Activated CD8-positive, alpha-beta memory T cell treated with anti-CD3 and anti-CD28 coated beads, Interleukin-2, amount 50 U/mL, for 48 hours (primary cell): Measurements from ENCODE around the gene DIRAS2.
"Not testable (repeated sequence)": the region's sequence is repeated elsewhere in the genome, so short reads cannot be mapped to it uniquely, and the experiment has no call there.

ENCODE experiments used
- DNase-seq: peaks from one replicate; pipeline ENCODE4 v3.0.0-alpha.2; 2020

The DIRAS2 gene, protein sequence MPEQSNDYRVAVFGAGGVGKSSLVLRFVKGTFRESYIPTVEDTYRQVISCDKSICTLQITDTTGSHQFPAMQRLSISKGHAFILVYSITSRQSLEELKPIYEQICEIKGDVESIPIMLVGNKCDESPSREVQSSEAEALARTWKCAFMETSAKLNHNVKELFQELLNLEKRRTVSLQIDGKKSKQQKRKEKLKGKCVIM

DNA sequence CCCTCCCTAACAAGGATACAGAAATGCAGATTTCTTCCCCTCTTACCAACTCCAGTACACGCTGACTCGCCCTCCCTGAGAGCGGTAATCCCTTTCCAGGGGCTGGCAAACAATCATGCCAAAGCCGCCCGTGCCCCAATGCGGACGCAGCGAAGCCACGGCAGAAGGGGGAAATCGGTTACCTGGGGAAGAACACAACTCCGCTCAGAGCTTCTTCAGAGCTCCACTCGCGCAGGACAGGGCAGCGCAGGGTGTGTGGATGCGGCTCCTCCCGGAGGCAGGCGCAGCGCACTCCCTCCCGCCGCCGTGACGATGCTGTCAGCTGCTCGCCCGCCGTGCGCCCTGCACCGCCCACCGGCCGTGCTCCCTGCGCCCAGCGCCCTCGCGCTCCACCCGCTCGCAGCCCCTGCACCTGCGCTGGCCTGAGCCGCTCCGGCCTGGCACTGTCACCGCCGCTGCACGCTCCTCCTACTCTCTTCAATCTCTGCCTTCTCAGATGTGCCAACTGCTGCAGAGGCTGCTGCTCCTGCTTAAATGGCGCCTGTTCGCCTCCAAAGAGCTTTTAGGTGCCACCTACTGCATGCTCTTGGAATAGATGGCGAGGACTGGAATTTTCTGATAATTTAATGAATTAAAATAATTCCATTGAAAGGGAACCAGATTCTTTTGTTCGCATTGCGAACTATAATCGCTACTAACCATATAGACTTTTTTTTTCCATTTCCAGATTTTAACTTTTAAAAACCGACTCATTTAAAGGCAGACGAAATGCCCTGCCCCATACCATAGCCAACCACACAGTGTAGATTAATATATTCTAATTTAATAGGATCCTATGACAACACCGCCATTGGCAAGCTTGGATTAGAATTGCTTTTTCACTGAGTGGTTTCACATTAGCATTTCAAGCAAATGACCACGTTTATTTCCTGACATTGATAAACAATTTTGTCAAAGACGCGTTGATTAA is at the start of gene DIRAS2:
Gene DIRAS2, minus strand, starts transcription at position 255 of the 970 bp plus-strand sequence. CDS start 28,997 bp downstream, outside the sequence.
- peak; percentile 65 for DNase-seq

DNA sequence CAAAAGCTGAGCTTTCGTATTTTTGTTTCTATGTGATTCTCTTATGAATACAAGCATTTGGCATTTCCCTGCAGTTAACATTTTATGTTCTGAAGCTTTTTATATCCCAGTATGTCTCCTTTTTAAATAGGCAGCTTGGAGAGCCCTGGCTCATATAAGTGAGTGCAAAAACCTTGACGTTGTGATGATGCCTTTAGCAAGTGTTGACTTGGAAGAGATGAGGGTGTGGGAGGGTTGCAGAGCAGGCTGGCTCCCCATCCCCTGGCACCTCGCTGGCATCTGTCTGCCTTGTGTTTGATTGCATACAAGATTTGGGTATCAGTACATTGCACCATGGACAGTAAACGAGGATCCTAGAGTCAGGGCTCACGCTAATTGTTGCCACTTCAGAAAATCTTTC is 42.1 kb upstream of the DIRAS2 start:
- no peak for DNase-seq

- no peak for DNase-seq
These were observed 41.5 kb upstream of the DIRAS2 start for GRCh38 chr9:90684106-90684505.

- no peak for DNase-seq
These were observed 37.9 kb upstream of the DIRAS2 start for GRCh38 chr9:90680534-90680933.

GRCh38 chr9:90665072-90665471 is 22.4 kb upstream of the DIRAS2 start:
- DNase-seq = no peak

DNA sequence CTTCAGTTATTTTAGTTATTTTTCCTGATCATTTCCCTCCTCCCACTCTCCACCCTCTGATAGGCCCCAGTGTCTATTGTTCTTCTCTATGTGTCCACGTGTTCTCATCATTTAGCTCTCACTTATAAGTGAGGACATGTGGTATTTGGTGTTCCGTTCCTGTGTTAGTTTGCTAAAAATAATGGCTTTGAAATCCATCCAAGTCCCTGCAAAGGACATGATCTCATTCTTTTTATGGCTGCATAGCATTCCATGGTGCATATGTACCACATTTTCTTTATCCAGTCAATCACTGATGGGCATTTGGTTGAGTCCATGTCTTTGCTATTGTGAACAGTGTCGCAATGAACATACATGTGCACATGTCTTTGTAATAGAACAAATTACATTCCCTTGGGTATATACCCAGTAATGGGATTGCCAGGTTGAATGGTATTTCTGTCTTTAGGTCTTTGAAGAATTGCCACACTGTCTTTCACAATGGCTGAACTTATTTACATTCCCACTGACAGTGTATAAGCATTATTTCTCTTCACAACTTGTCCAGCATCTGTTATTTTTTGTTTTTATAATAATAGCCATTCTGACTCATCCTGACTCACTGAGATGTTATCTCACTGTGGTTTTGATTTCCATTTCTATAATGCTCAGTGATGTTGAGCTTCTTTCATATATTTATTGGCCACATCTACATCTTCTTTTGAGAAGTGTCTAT is 17.2 kb upstream of the DIRAS2 start:
- DNase-seq = no peak

GRCh38 chr9:90658783-90659182 is 16.2 kb upstream of the DIRAS2 start:
- no peak for DNase-seq

- no peak for DNase-seq
These were observed 15.6 kb upstream of the DIRAS2 start for GRCh38 chr9:90658181-90658580.

- not testable (repeated sequence) for DNase-seq
These were observed 14.3 kb upstream of the DIRAS2 start for GRCh38 chr9:90656876-90657275.

- DNase-seq = no peak
These were observed 8.6 kb upstream of the DIRAS2 start for GRCh38 chr9:90651246-90651645.

- no peak for DNase-seq
These were observed 5.2 kb upstream of the DIRAS2 start for GRCh38 chr9:90647843-90648242.

GRCh38 chr9:90645721-90646120 is 3.1 kb upstream of the DIRAS2 start:
- no peak for DNase-seq

- DNase-seq = no peak
These were observed 638 bp downstream of the DIRAS2 start for GRCh38 chr9:90641884-90642487.

GRCh38 chr9:90641086-90641485 is 1.5 kb downstream of the DIRAS2 start:
- no peak for DNase-seq

- no peak for DNase-seq
These were observed 2.3 kb downstream of the DIRAS2 start for GRCh38 chr9:90640361-90640760.

DNA sequence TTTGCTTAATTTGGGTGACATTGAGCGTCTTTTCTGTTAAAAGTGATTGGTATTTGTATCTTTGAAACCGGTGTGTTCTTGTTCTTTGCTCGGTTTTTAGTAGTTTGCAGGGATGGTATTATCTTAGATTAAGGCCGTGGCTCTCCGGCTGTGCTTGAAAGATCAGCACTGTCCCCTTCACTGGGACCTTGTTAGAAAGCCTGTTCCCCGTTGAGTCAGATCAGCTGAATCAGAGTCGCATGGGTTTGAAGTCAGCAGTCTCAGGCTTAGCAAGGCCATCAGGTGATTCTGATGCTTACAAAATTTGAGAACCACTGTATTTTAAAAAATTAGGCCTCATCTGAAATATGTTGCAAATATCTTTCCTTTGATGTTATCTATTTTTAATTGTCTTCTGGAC is 5.0 kb downstream of the DIRAS2 start:
- no peak for DNase-seq

DNA sequence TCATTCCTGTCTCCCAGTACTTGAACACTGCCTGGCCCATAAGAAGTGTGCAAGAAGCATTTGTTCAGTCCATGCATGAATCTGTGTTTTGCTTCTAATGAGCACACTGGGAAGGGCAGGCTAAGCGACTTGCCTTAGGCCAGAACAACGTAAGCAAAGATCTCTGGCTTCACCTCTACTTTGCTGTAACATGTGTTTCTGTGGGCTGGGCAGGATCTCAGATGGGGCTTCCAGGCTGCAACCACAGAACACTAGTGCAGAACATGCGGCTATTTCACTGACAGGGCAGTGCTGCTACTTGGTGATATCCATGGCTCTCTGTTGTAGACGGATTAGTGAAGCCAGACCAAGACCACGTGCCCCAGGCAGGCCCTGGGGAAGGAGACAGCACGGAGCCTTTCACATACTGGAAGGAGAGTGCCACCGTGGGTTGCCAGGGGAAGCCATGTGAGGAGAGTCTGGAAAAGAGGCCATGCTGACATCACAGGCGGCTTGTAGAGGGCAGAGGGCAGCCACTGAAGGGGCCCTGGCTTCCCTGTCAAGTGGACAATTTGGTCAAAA is 9.9 kb downstream of the DIRAS2 start:
- no peak for DNase-seq

DNA sequence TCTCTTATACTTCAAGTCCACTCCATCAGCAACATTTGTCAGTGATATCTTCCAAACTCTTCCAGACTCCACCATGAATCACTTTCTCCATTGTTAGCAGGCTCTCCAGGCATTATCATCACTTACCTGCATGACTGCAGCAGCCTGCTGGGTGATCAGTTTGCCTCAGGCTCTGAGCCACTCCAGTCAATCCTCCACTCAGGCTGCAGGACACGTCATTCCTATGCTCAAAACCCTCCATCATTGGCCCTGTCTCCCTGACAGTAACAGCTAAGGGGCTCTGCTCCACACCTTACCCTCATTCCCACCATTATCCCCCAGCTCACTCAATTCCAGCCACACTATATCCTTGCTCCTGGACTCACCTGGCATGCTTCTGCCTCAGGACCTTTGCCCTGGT is 10.7 kb downstream of the DIRAS2 start:
- DNase-seq = no peak

DNA sequence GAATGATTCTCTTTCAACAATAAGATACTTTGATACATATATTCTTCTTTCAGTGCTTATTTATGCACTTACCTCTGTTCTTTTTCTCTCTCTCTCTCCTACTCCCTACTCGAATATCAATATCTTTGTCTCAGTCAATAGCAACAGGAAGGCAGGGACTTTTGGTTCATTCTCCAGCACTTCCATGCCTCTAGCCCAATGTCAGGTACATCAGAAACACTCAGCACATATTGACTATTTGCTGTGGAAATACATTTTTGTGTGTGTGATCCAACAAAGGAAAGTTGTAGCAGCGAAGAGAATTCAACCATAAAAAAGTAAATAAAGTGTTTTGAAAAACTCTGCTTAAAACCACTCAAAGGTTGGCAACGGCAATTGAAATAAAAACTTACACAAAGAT is 12.6 kb downstream of the DIRAS2 start:
- DNase-seq = no peak

GRCh38 chr9:90629354-90629753 is 13.3 kb downstream of the DIRAS2 start:
- no peak for DNase-seq

DNA sequence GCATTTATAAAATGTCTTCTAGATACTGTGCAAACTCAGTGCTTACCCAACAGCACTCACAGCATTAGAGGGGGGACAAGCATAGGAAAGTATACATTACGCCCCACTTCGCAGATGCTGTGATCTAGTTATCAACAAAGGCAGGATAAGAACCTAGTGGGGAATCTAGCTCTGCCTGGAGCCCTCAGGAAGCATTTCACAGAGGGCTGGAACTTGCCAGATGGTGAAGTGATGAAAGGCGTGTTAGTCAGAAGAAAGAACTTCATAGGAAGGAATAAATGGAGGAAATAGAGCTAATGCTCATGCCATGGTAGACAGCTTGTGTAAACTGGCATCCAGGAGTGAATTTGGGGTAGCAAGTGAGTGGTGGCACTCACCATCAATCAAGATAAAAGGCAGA is 25.8 kb downstream of the DIRAS2 start:
- DNase-seq = no peak

DNA sequence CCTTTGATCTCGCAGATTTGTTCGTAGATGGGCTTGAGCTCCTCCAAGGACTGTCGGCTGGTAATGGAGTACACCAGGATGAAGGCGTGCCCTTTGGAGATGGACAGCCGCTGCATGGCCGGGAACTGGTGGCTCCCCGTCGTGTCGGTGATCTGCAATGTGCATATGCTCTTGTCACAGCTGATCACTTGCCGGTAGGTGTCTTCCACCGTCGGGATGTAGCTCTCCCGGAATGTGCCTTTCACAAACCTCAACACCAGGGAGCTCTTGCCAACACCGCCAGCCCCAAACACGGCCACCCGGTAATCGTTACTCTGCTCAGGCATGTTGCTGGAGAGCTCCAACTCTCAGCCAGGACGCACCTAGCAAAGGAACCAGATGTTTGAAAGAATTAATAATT is 29.1 kb downstream of the DIRAS2 start:
- DNase-seq = no peak

DNA sequence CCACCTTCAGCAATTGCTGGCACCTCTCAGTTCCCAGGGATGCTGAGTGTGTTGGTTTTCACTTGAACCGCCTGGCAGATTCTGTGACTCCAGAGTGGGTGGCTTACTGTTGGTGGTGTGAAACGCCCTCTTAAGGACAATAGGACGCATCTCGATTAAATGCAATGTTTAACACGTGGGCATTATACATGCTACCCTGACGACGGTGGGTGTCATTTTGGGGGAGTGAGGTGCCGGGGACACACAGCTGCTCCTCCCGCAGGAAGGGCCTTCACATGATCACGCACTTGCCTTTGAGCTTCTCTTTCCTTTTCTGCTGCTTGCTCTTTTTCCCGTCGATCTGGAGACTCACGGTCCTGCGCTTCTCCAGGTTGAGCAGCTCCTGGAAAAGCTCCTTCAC is 29.7 kb downstream of the DIRAS2 start:
- DNase-seq = no peak
